NT2/D1 (cell line): ENCODE results near the gene NENF.

Experiments
- DNase-seq: peaks from one replicate; pipeline ENCODE4 v3.0.0-alpha.2; 2011; ENCODE audit warnings: low read depth, low spot score
- H3K27me3 ChIP-seq: 2 replicates; pipeline ENCODE4 v1.6.0; 2011; ENCODE audit warnings: mild to moderate bottlenecking; ENCODE audit not compliant: insufficient read length, insufficient read depth
- H3K36me3 ChIP-seq: 2 replicates; pipeline ENCODE4 v1.6.1; 2011; ENCODE audit warnings: mild to moderate bottlenecking, low read length, mixed read lengths; ENCODE audit not compliant: insufficient read depth, insufficient read length
- H3K4me1 ChIP-seq: 2 replicates; pipeline ENCODE4 v1.5.1; 2011; ENCODE audit not compliant: insufficient read depth, insufficient read length
- H3K4me3 ChIP-seq: 2 replicates; pipeline ENCODE4 v1.5.1; 2011; ENCODE audit warnings: low read depth; ENCODE audit not compliant: insufficient read length
- H3K9ac ChIP-seq: 2 replicates; pipeline ENCODE4 v1.6.0; 2011; ENCODE audit warnings: low read depth; ENCODE audit not compliant: insufficient read length
- H3K9me3 ChIP-seq: 2 replicates; pipeline ENCODE4 v1.5.1; 2011; ENCODE audit warnings: mild to moderate bottlenecking, low read length; ENCODE audit not compliant: insufficient read depth
- SUZ12 ChIP-seq: IDR thresholded peaks from 2 replicates; pipeline ENCODE4 v1.6.1; 2011; ENCODE audit not compliant: insufficient read length, insufficient read depth; ENCODE audit errors: extremely low read depth
- YY1 ChIP-seq: IDR thresholded peaks from 2 replicates; pipeline ENCODE4 v1.6.1; 2011; ENCODE audit not compliant: insufficient read length, insufficient read depth
- ZNF274 ChIP-seq: IDR thresholded peaks from 2 replicates; pipeline ENCODE4 v1.6.1; 2011; ENCODE audit warnings: mild to moderate bottlenecking, low read depth, low read length

The NENF gene

GRCh38 chr1:212415107-212415841 lies 17.4 kb upstream of the NENF start:
- peaks cover 8% of the 10 kb centered on the region for H3K4me1 ChIP-seq
- H3K27me3 ChIP-seq, result peaks cover 18% of the 10 kb centered on the region
- peaks cover 19% of the 10 kb centered on the region for H3K36me3 ChIP-seq
- H3K9me3 ChIP-seq, result no peaks in the 10 kb centered on the region
- H3K4me3 ChIP-seq, result peak overlapping the region; percentile 81
- no peak for DNase-seq
- H3K9ac ChIP-seq, result peak overlapping the region; percentile 29
- TF ChIP-seq ZNF274 (no peak), YY1 (no peak), SUZ12 (no peak)

- TF ChIP-seq ZNF274 (no peak), YY1 (no peak), SUZ12 (no peak)
- Histone ChIP-seq H3K9me3 (no peaks in the 10 kb centered on the region), H3K36me3 (no peaks in the 10 kb centered on the region), H3K9ac (no peak overlapping the region), H3K4me1 (no peaks in the 10 kb centered on the region), H3K27me3 (no peaks in the 10 kb centered on the region), H3K4me3 (no peak overlapping the region)
- no peak for DNase-seq
Observed at GRCh38 chr1:212421165-212421564, 11.6 kb upstream of the NENF start.

GRCh38 chr1:212423879-212424278 lies 8.8 kb upstream of the NENF start:
- no peak for DNase-seq
- Histone ChIP-seq H3K4me3 (no peak overlapping the region), H3K4me1 (no peaks in the 10 kb centered on the region), H3K36me3 (no peaks in the 10 kb centered on the region), H3K9ac (no peak overlapping the region), H3K9me3 (no peaks in the 10 kb centered on the region), H3K27me3 (no peaks in the 10 kb centered on the region)
- TF ChIP-seq YY1, result no peak
- TF ChIP-seq SUZ12, result no peak
- no peak for TF ChIP-seq ZNF274

- H3K36me3 ChIP-seq, result no peaks in the 10 kb centered on the region
- no peak overlapping the region for H3K4me3 ChIP-seq
- peaks cover 3% of the 10 kb centered on the region for H3K4me1 ChIP-seq
- H3K9ac ChIP-seq, result no peak overlapping the region
- H3K27me3 ChIP-seq, result peaks cover 6% of the 10 kb centered on the region
- no peak for DNase-seq
- no peaks in the 10 kb centered on the region for H3K9me3 ChIP-seq
- TF ChIP-seq ZNF274 (no peak), YY1 (no peak), SUZ12 (no peak)
Observed at GRCh38 chr1:212428496-212428895, 4.2 kb upstream of the NENF start.

- Histone ChIP-seq H3K4me1 (peaks cover 3% of the 10 kb centered on the region), H3K36me3 (no peaks in the 10 kb centered on the region), H3K27me3 (peaks cover 16% of the 10 kb centered on the region), H3K9ac (no peak overlapping the region), H3K4me3 (no peak overlapping the region), H3K9me3 (no peaks in the 10 kb centered on the region)
- no peak for TF ChIP-seq SUZ12
- no peak for TF ChIP-seq YY1
- TF ChIP-seq ZNF274, result no peak
- no peak for DNase-seq
Observed at GRCh38 chr1:212430416-212430815, 2.3 kb upstream of the NENF start.

- DNase-seq, result no peak
- Histone ChIP-seq H3K9me3 (no peaks in the 10 kb centered on the region), H3K27me3 (peaks cover 16% of the 10 kb centered on the region), H3K36me3 (no peaks in the 10 kb centered on the region), H3K4me3 (no peak overlapping the region), H3K4me1 (peaks cover 3% of the 10 kb centered on the region), H3K9ac (no peak overlapping the region)
- TF ChIP-seq SUZ12 (no peak), ZNF274 (no peak), YY1 (no peak)
Observed at GRCh38 chr1:212430955-212431394, 1.7 kb upstream of the NENF start.

GRCh38 chr1:212431644-212432043 lies 1.1 kb upstream of the NENF start:
- no peak overlapping the region for H3K9ac ChIP-seq
- H3K36me3 ChIP-seq, result no peaks in the 10 kb centered on the region
- H3K4me3 ChIP-seq, result no peak overlapping the region
- TF ChIP-seq YY1 (no peak), SUZ12 (no peak), ZNF274 (no peak)
- H3K9me3 ChIP-seq, result no peaks in the 10 kb centered on the region
- peaks cover 16% of the 10 kb centered on the region for H3K27me3 ChIP-seq
- H3K4me1 ChIP-seq, result peaks cover 3% of the 10 kb centered on the region
- no peak for DNase-seq

- DNase-seq, result no peak
- H3K9ac ChIP-seq, result peak overlapping the region; percentile 66
- peaks cover 16% of the 10 kb centered on the region for H3K27me3 ChIP-seq
- no peaks in the 10 kb centered on the region for H3K9me3 ChIP-seq
- no peak for TF ChIP-seq SUZ12
- TF ChIP-seq YY1, result no peak
- TF ChIP-seq ZNF274, result no peak
- H3K4me3 ChIP-seq, result peak overlapping the region; percentile 71
- no peaks in the 10 kb centered on the region for H3K36me3 ChIP-seq
- H3K4me1 ChIP-seq, result peaks cover 3% of the 10 kb centered on the region
Observed at GRCh38 chr1:212432272-212432660, 454 bp upstream of the NENF start.
